NOMO-1 treated with DMSO at 0.1 percent for 48 hours (cell line): Measurements from ENCODE around the gene TMEM204.
A peak's percentile ranks its signal among the peaks of the same experiment; 100 is the strongest.

Experiments used
- DNase-seq: peaks from one replicate; lab custom pipeline; 2025; ENCODE audit not compliant: unreplicated experiment; lab: John Stamatoyannopoulos, UW

TMEM204 gene

GRCh38 chr16:1590366-1590765 is 56.9 kb downstream of the TMEM204 start:
- DNase-seq, result no peak

- no peak for DNase-seq
Measured at GRCh38 chr16:1590930-1591705, 57.7 kb downstream of the TMEM204 start.

- DNase-seq, result no peak
Measured at GRCh38 chr16:1592446-1592845, 59.0 kb downstream of the TMEM204 start.

- peak; percentile 57 for DNase-seq
Measured at GRCh38 chr16:1595511-1595910, 62.0 kb downstream of the TMEM204 start.

GRCh38 chr16:1596516-1596915 is 63.0 kb downstream of the TMEM204 start:
- no peak for DNase-seq

GRCh38 chr16:1597154-1597553 is 63.7 kb downstream of the TMEM204 start:
- DNase-seq, result no peak

- DNase-seq, result no peak
Measured at GRCh38 chr16:1601031-1601430, 67.6 kb downstream of the TMEM204 start.

- DNase-seq, result no peak
Measured at GRCh38 chr16:1601489-1601888, 68.0 kb downstream of the TMEM204 start.

- DNase-seq, result no peak
Measured at GRCh38 chr16:1602285-1602684, 68.8 kb downstream of the TMEM204 start.
